A549 (cell line): ENCODE data around the gene MT3. TPM values are rescaled to one million over a fixed set of nuclear protein-coding genes. Genes with fewer than 3 reads are reported as not detected.
"Not testable (repeated sequence)": the region's sequence is repeated elsewhere in the genome, so short reads cannot be mapped to it uniquely, and the experiment has no call there.

Experiments used
- ATAC-seq, 2 experiments: fragments of 200-7000 bp in 1 of 2; fragments of >200 bp in 1 of 2; cut with Nextera tagmentation in 1 of 2; cut with Tn5 transposase in 1 of 2; 3 replicates each; pipeline versions ENCODE4 v1.8.0 to v1.9.1; 2018 to 2020; ENCODE audit warnings: mild to moderate bottlenecking in 1 of 2, moderate library complexity in 1 of 2
- CTCF ChIA-PET: fragments of 300-600 bp; sonication (Branson Sonifier 250); formaldehyde crosslinking; extraction: SDS; loops from one replicate; lab custom pipeline; 2021; ENCODE audit warnings: antibody characterized with exemption, inconsistent platforms; lab: Yijun Ruan, JAX
- POLR2A ChIA-PET: fragments of 350-600 bp; formaldehyde crosslinking; extraction: SDS; loops from one replicate; lab custom pipeline; 2021; ENCODE audit warnings: antibody characterized with exemption, inconsistent platforms; lab: Yijun Ruan, JAX
- DNase-seq, 2 experiments: peaks; one replicate each; pipeline versions ENCODE4 v3.0.0 to v3.0.0-alpha.2; 2011 to 2016; ENCODE audit warnings: low read depth in 1 of 2, low spot score in 1 of 2
- FAIRE-seq: peaks from 2 replicates; lab custom pipeline; 2011; peaks lifted over from hg19 to GRCh38; lab: Jason Lieb, UNC
- H3K27ac ChIP-seq, 2 experiments: fragments of >200 bp; sonication (Bioruptor Twin); formaldehyde crosslinking; 3 replicates each; pipeline ENCODE4 v1.5.1; 2016 to 2017
- H3K4me1 ChIP-seq: fragments of >200 bp; sonication (Bioruptor Twin); formaldehyde crosslinking; 3 replicates; pipeline ENCODE4 v1.6.1; 2016
- H3K4me2 ChIP-seq: fragments of >200 bp; sonication (Bioruptor Twin); formaldehyde crosslinking; 3 replicates; pipeline ENCODE4 v1.6.1; 2016
- H3K4me3 ChIP-seq: fragments of >200 bp; sonication (Bioruptor Twin); formaldehyde crosslinking; 3 replicates; pipeline ENCODE4 v1.5.1; 2016
- H3K9me3 ChIP-seq: fragments of >200 bp; sonication (Bioruptor Twin); formaldehyde crosslinking; 3 replicates; pipeline ENCODE4 v1.6.1; 2016
- BHLHE40 ChIP-seq: IDR thresholded peaks from 2 replicates; pipeline ENCODE4 v1.6.1; 2012; ENCODE audit warnings: low read depth, low read length, inconsistent platforms
- CEBPB ChIP-seq, 2 experiments: fragments of >200 bp in 1 of 2; sonication (Bioruptor Twin) in 1 of 2; formaldehyde crosslinking in 1 of 2; IDR thresholded peaks; 2 replicates each; pipeline ENCODE4 v1.6.1; 2012 to 2016
- CHD2 ChIP-seq: fragments of 150-350 bp; IDR thresholded peaks from 2 replicates; pipeline ENCODE4 v1.6.1; 2014; ENCODE audit warnings: low read length; ENCODE audit not compliant: partially characterized antibody
- CHD4 ChIP-seq: fragments of 200-600 bp; sonication (generic); IDR thresholded peaks from 2 replicates; pipeline ENCODE4 v1.6.1; 2016; ENCODE audit warnings: antibody characterized with exemption, mild to moderate bottlenecking, borderline replicate concordance
- ESRRA ChIP-seq: fragments of 150-350 bp; IDR thresholded peaks from 2 replicates; pipeline ENCODE4 v1.6.1; 2014; ENCODE audit warnings: mild to moderate bottlenecking, low read length, borderline replicate concordance
- GATA3 ChIP-seq: IDR thresholded peaks from 2 replicates; pipeline ENCODE4 v1.6.1; 2012; ENCODE audit warnings: borderline replicate concordance
- HEYL ChIP-seq: fragments of 250-450 bp; sonication (Bioruptor Pico); IDR thresholded peaks from 2 replicates; pipeline ENCODE4 v1.8.0; 2021; ENCODE audit warnings: mild to moderate bottlenecking, moderate library complexity
- HOXA7 ChIP-seq: fragments of 250-450 bp; sonication (Bioruptor Pico); IDR thresholded peaks from 2 replicates; pipeline ENCODE4 v1.5.0; 2020; ENCODE audit warnings: mild to moderate bottlenecking, moderate library complexity
- HOXB13 ChIP-seq: fragments of 250-450 bp; sonication (Bioruptor Pico); IDR thresholded peaks from 2 replicates; pipeline ENCODE4 v1.5.0; 2020; ENCODE audit warnings: low read depth, mild to moderate bottlenecking, moderate library complexity
- HOXB5 ChIP-seq: fragments of 250-450 bp; sonication (Bioruptor Pico); IDR thresholded peaks from 2 replicates; pipeline ENCODE4 v1.5.0; 2020; ENCODE audit warnings: mild to moderate bottlenecking, moderate library complexity
- JUN ChIP-seq, 2 experiments: fragments of >200 bp; sonication (Bioruptor Twin); formaldehyde crosslinking; IDR thresholded peaks; 2 replicates in 1 of 2; 3 replicates in 1 of 2; pipeline ENCODE4 v1.6.1; 2016 to 2017
- MAFK ChIP-seq: fragments of 450-650 bp; IDR thresholded peaks from 2 replicates; pipeline ENCODE4 v1.6.1; 2014; ENCODE audit not compliant: partially characterized antibody
- MYC ChIP-seq: IDR thresholded peaks from 2 replicates; pipeline ENCODE4 v1.6.1; 2012; ENCODE audit warnings: mild to moderate bottlenecking, inconsistent platforms, low read length, improper control_type of control experiment, borderline replicate concordance
- NPAS2 ChIP-seq: fragments of 250-450 bp; sonication (Bioruptor Pico); IDR thresholded peaks from 2 replicates; pipeline ENCODE4 v1.8.0; 2022; ENCODE audit warnings: mild to moderate bottlenecking, moderate library complexity, borderline replicate concordance
- NR3C1 ChIP-seq: fragments of >200 bp; sonication (Bioruptor Twin); formaldehyde crosslinking; IDR thresholded peaks from 3 replicates; pipeline ENCODE4 v1.6.1; 2017
- PHF8 ChIP-seq: fragments of 200-600 bp; sonication (generic); IDR thresholded peaks from 2 replicates; pipeline ENCODE4 v1.6.1; 2016; ENCODE audit warnings: low read depth, mild to moderate bottlenecking, antibody characterized with exemption, moderate library complexity, borderline replicate concordance
- POLR2A ChIP-seq: IDR thresholded peaks from 2 replicates; pipeline ENCODE4 v1.6.1; 2012; ENCODE audit warnings: mild to moderate bottlenecking, low read length
- POLR2AphosphoS2 ChIP-seq: conservative IDR thresholded peaks from 2 replicates; pipeline ENCODE4 v1.6.1; 2012; ENCODE audit warnings: low read length, improper control_type of control experiment, inconsistent platforms
- RAD21 ChIP-seq, 2 experiments: fragments of >200 bp in 1 of 2; sonication (Bioruptor Twin) in 1 of 2; formaldehyde crosslinking in 1 of 2; IDR thresholded peaks in 1 of 2; conservative IDR thresholded peaks in 1 of 2; 2 replicates in 1 of 2; 3 replicates in 1 of 2; pipeline ENCODE4 v1.6.1; 2012 to 2018; ENCODE audit warnings: inconsistent platforms in 1 of 2
- RARB ChIP-seq: fragments of 250-450 bp; sonication (Bioruptor Pico); IDR thresholded peaks from 2 replicates; pipeline ENCODE4 v1.8.0; 2021; ENCODE audit warnings: mild to moderate bottlenecking, moderate library complexity
- RCOR1 ChIP-seq: fragments of 150-350 bp; IDR thresholded peaks from 2 replicates; pipeline ENCODE4 v1.6.1; 2014; ENCODE audit warnings: antibody characterized with exemption, low read length, low read depth
- RFX5 ChIP-seq: fragments of 450-650 bp; IDR thresholded peaks from 2 replicates; pipeline ENCODE4 v1.7.1; 2014; ENCODE audit warnings: antibody characterized with exemption, mild to moderate bottlenecking, moderate library complexity
- RNF2 ChIP-seq: fragments of 200-600 bp; sonication (generic); IDR thresholded peaks from 2 replicates; pipeline ENCODE4 v1.6.1; 2016; ENCODE audit warnings: low read depth, mild to moderate bottlenecking, antibody characterized with exemption, moderate library complexity, borderline replicate concordance
- SMC3 ChIP-seq: fragments of >200 bp; sonication (Bioruptor Twin); formaldehyde crosslinking; IDR thresholded peaks from 3 replicates; pipeline ENCODE4 v1.6.1; 2018; ENCODE audit warnings: inconsistent platforms
- SREBF2 ChIP-seq: fragments of 450-650 bp; IDR thresholded peaks from 2 replicates; pipeline ENCODE4 v1.6.1; 2014; ENCODE audit warnings: mild to moderate bottlenecking, moderate library complexity
- TP53 ChIP-seq: fragments of 250-450 bp; sonication (Bioruptor Pico); IDR thresholded peaks from 2 replicates; pipeline ENCODE4 v1.5.0; 2021; ENCODE audit warnings: mild to moderate bottlenecking, moderate library complexity
- ZC3H11A ChIP-seq: fragments of 450-650 bp; IDR thresholded peaks from 2 replicates; pipeline ENCODE4 v1.6.1; 2014; ENCODE audit warnings: antibody characterized with exemption, mild to moderate bottlenecking
- ZNF302 ChIP-seq: fragments of 250-450 bp; sonication (Bioruptor Pico); IDR thresholded peaks from 2 replicates; pipeline ENCODE4 v1.9.0; 2021; ENCODE audit warnings: inconsistent platforms, mild to moderate bottlenecking, moderate library complexity
- WGBS: methylation state at CpG from one replicate; pipeline ENCODE4 v1.1.6; 2017; ENCODE audit errors: missing lambda C conversion rate; 5-methylcytosine and 5-hydroxymethylcytosine counted together
- polyA plus RNA-seq, 4 experiments: library from polyadenylated mRNA; depleted of rRNA in 3 of 4; stranded (reverse); fragments of >200 nt; fragmentation: RNase III in 1 of 4; extraction: RNeasy Plus Mini Kit Qiagen cat#74134 plus additional on column Dnase treatment in 1 of 4; gene quantifications; 2 replicates in 3 of 4; 3 replicates in 1 of 4; pipeline ENCODE4 v1.2.3, GENCODE V29; 2011 to 2017
- TF ChIP-seq, protein P1 (sequence below): fragments of >200 bp; sonication (Bioruptor Twin); formaldehyde crosslinking; IDR thresholded peaks from 3 replicates; pipeline ENCODE4 v1.6.1; 2016
- TF ChIP-seq, protein P2 (sequence below): fragments of 150-350 bp; IDR thresholded peaks from 2 replicates; pipeline ENCODE4 v1.6.1; 2014; ENCODE audit warnings: low read depth, mild to moderate bottlenecking, low read length
- TF ChIP-seq, protein P3 (sequence below): IDR thresholded peaks from 2 replicates; pipeline ENCODE4 v1.6.1; 2012

Gene MT3
- polyA plus RNA-seq, 2 of the 4 experiments (the other 2 are of a cell fraction): 0.16 to 0.21 TPM

DNA sequence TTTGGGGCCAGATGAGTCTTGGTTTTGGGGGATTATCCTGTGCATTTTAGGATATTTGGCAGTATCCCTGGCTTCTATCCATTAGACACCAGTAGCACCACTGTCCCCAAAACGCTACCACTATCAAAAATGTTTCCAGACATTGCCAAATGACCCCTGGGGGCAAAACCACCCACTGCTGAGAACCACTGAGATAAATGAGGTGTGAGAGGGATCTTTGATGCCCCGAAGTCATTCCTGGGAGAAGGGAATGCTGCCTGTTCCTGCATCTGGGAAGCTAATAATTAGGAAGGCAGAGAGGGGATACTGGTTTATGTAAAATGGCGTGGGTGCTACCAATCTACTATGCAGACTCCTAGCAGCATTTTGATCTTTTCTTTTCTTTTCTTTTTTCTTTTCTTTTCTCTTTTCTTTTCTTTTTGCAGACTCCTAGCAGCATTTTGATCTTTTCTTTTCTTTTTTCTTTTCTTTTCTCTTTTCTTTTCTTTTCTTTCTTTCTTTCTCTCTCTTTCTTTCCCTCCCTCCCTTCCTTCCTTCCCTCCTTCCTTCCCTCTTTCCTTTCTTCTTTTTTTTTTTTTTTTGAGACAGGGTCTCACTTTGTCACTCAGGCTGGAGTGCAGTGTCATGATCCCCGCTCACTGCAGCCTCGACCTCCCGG lies 8.8 kb upstream of the MT3 start:
- 73% methylated on average over 5 of the region's 6 CpGs for WGBS
- no peak for ATAC-seq
- DNase-seq: no peak
- Histone ChIP-seq H3K4me3 (no peak overlapping the region), H3K4me1 (peaks cover 10% of the 10 kb centered on the region; the same call in 2 of the 3 replicates), H3K9me3 (no peaks in the 10 kb centered on the region), H3K4me2 (no peak overlapping the region), H3K27ac (no peak overlapping the region)
- no peak for FAIRE-seq
- POLR2A ChIA-PET: interaction anchor here (0.5 kb wide), 1 partner anchor 159 kb away, joined by 3 read pairs; no protein-coding TSS in a partner anchor
- TF ChIP-seq NR3C1 (no peak), CEBPB (IDR thresholded peaks at IDR 0.05) (no peak), SMC3 (no peak), RAD21 (conservative IDR thresholded peaks at IDR 0.05 in 1 of 2, IDR thresholded peaks at IDR 0.05 in 1 of 2) (no peak), RFX5 (no peak), HEYL (CRISPR knock-in tag) (no peak), CHD4 (no peak), GATA3 (no peak), HOXB5 (CRISPR knock-in tag) (no peak), RNF2 (no peak), SREBF2 (no peak), ESRRA (no peak), NPAS2 (CRISPR knock-in tag) (no peak), ZC3H11A (no peak), RCOR1 (no peak), POLR2A (no peak), MAFK (no peak)
- TF ChIP-seq, protein P1, sequence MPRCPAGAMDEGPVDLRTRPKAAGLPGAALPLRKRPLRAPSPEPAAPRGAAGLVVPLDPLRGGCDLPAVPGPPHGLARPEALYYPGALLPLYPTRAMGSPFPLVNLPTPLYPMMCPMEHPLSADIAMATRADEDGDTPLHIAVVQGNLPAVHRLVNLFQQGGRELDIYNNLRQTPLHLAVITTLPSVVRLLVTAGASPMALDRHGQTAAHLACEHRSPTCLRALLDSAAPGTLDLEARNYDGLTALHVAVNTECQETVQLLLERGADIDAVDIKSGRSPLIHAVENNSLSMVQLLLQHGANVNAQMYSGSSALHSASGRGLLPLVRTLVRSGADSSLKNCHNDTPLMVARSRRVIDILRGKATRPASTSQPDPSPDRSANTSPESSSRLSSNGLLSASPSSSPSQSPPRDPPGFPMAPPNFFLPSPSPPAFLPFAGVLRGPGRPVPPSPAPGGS: no peak
- TF ChIP-seq, all 56 proteins: peak for 0
- CTCF ChIA-PET: interaction anchor here (0.9 kb wide), 1 partner anchor 11 kb away, joined by 3 read pairs; no protein-coding TSS in a partner anchor

DNA sequence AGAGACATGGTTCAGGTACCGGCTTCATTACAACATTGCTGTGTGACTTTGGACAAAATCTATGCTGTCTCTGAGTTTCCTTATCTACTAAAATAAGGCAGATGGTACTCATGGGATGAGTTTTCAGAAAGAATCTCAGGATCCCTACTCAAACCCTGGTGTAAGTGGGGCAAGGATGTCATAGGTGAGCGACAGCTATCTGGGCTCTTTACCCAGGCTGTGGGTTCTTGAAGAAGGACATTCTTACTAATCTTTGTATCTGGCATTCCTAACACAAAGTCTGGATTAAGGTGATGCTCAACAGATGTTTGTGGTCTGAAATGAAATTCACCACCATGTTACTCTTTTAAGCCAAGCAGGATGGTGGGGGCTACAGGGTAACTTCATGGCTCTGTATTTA lies 6.4 kb upstream of the MT3 start:
- H3K4me3 ChIP-seq, FAIRE-seq, DNase-seq, ATAC-seq, POLR2A ChIA-PET, H3K9me3 ChIP-seq, H3K4me2 ChIP-seq, H3K27ac ChIP-seq: not testable (repeated sequence)
- H3K4me1 ChIP-seq: peaks cover 10% of the 10 kb centered on the region; the same call in 2 of the 3 replicates
- CTCF ChIA-PET: interaction anchor here (0.8 to 1.6 kb wide), 4 partner anchors 21 to 135 kb away, joined by 3 read pairs; no protein-coding TSS in a partner anchor
- WGBS: 77% methylated on average over 2 of the region's 2 CpGs

DNA sequence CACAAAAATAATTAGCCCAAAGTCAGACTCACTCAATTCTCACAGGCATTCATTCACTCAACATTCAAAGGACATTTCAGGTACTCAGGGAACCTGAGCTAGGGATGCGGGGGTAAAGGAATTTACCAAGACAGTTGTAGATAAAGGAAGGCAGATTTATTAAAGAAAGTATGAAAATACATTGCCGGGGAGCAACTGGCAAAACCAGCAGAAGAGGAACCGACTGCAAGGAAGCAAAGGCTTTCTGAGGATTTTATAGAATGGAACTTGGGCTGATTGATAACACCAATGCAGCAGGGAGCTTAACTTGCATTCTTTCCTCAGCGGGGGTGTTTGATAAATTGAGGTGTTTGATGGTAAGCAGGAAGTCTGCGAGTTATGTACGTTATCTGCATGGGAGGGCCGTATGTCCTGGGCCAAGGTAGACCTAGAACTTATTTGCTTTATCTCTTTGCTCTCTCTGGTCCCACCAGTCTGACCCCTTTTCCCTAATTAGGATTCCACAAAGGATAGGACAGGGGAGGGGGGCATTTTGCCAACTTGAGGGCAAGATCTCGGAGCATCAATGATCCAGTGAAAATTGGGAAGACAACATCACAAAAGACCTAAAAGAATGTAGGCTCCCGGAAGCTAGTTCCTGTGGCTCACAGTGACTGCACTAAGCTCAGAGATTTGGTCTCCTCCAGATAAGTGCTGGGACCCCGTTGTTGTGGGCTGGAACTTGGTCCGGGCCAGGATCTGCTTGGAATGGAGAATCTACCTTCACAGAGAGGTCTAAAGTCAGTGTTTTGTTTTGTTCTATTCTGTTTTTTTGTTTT lies 5.8 kb upstream of the MT3 start:
- Histone ChIP-seq H3K27ac (no peak overlapping the region), H3K4me3 (no peak overlapping the region), H3K9me3 (no peaks in the 10 kb centered on the region), H3K4me2 (no peak overlapping the region), H3K4me1 (peaks cover 10% of the 10 kb centered on the region; the same call in 2 of the 3 replicates)
- DNase-seq (no peak), ATAC-seq (no peak), FAIRE-seq (no peak)
- ChIA-PET POLR2A (no interaction called here), CTCF (interaction anchor here (1.2 to 1.6 kb wide), 3 partner anchors 20 to 135 kb away, joined by 3 read pairs; no protein-coding TSS in a partner anchor)
- 83% methylated on average over 11 of the region's 11 CpGs for WGBS
- no peak for TF ChIP-seq HOXA7 (CRISPR knock-in tag)
- TF ChIP-seq GATA3: no peak
- TF ChIP-seq BHLHE40: no peak
- TF ChIP-seq, protein P2, sequence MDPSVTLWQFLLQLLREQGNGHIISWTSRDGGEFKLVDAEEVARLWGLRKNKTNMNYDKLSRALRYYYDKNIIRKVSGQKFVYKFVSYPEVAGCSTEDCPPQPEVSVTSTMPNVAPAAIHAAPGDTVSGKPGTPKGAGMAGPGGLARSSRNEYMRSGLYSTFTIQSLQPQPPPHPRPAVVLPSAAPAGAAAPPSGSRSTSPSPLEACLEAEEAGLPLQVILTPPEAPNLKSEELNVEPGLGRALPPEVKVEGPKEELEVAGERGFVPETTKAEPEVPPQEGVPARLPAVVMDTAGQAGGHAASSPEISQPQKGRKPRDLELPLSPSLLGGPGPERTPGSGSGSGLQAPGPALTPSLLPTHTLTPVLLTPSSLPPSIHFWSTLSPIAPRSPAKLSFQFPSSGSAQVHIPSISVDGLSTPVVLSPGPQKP: no peak
- no peak for TF ChIP-seq HOXB13 (CRISPR knock-in tag)
- no peak for TF ChIP-seq SREBF2
- TF ChIP-seq RARB (CRISPR knock-in tag): no peak
- no peak for TF ChIP-seq CHD2
- no peak for TF ChIP-seq ZNF302 (CRISPR knock-in tag)
- no peak for TF ChIP-seq MYC
- TF ChIP-seq POLR2AphosphoS2: no peak
- TF ChIP-seq HOXB5 (CRISPR knock-in tag): no peak
- TF ChIP-seq, protein P3, sequence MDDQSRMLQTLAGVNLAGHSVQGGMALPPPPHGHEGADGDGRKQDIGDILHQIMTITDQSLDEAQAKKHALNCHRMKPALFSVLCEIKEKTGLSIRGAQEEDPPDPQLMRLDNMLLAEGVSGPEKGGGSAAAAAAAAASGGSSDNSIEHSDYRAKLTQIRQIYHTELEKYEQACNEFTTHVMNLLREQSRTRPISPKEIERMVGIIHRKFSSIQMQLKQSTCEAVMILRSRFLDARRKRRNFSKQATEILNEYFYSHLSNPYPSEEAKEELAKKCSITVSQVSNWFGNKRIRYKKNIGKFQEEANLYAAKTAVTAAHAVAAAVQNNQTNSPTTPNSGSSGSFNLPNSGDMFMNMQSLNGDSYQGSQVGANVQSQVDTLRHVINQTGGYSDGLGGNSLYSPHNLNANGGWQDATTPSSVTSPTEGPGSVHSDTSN: no peak
- TF ChIP-seq PHF8: no peak
- TF ChIP-seq TP53 (CRISPR knock-in tag): no peak
- TF ChIP-seq JUN (IDR thresholded peaks at IDR 0.05): no peak
- no peak for TF ChIP-seq HEYL (CRISPR knock-in tag)
